NCI-H345 treated with DMSO at 0.1 percent for 48 hours (cell line): ENCODE measurements around the gene HLA-G.
"Not testable (repeated sequence)": the region's sequence is repeated elsewhere in the genome, so short reads cannot be mapped to it uniquely, and the experiment has no call there.

Source experiments
- DNase-seq: peaks from one replicate; lab custom pipeline; 2025; ENCODE audit not compliant: unreplicated experiment; lab: John Stamatoyannopoulos, UW

The HLA-G gene

DNA sequence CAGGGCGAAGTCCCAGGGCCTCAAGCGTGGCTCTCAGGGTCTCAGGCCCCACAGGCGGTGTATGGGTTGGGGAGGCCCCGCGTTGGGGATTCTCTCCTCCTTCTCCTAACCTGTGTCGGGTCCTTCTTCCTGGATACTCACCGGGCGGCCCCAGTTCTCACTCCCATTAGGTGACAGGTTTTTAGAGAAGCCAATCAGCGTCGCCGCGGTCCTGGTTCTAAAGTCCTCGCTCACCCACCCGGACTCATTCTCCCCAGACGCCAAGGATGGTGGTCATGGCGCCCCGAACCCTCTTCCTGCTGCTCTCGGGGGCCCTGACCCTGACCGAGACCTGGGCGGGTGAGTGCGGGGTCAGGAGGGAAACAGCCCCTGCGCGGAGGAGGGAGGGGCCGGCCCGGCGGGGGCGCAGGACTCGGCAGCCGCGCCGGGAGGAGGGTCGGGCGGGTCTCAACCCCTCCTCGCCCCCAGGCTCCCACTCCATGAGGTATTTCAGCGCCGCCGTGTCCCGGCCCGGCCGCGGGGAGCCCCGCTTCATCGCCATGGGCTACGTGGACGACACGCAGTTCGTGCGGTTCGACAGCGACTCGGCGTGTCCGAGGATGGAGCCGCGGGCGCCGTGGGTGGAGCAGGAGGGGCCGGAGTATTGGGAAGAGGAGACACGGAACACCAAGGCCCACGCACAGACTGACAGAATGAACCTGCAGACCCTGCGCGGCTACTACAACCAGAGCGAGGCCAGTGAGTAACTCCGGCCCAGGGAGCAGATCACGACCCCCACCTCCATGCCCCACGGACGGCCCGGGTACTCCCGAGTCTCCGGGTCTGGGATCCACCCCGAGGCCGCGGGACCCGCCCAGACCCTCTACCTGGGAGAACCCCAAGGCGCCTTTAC lies at the start of gene HLA-G:
Gene HLA-G (plus strand): TSS at position 247 of the 892 bp plus-strand sequence. CDS start 20 bp downstream, at position 267.
- DNase-seq: no peak

DNA sequence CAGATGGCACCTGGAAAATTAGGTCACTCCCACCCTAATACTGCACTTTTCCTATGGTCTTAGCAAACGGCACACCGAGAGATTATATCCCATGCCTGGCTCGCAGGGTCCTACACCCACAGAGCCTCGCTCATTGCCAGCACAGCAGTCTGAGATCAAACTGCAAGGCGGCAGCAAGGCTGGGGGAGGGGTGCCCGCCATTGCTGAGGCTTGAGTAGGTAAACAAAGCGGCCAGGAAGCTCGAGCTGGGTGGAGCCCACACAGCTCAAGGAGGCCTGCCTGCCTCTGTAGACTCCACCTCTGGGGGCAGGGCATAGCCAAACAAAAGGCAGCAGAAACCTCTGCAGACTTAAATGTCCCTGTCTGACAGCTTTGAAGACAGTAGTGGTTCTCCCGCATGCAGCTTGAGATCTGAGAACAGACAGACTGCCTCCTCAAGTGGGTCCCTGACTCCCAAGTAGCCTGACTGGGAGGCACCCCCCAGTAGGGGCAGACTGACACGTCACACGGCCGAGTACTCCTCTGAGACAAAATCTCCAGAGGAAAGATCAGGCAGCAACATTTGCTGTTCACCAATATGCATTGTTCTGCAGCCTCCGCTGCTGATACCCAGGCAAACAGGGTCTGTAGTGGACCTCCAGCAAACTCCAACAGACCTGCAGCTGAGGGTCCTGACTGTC lies 47.5 kb upstream of the HLA-G start:
- DNase-seq: not testable (repeated sequence)

DNA sequence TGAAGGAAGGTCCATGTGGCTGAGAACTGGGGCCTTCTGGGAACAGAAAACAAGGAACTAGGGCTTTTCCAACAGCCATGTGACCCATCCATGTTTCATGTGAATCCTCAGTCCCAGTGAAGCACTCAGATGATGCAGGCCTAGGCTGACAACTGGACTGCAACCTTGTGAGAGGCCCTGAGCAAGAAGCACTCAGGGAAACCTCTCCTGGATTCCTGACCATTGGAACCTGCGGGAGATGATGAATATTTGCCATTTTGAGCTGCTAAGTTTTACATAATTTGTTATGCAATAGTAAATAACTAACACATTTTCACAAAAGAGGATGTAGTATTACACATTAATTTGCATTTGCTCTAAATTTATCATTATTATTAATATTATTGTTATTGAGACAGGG lies 38.4 kb upstream of the HLA-G start:
- no peak for DNase-seq

DNA sequence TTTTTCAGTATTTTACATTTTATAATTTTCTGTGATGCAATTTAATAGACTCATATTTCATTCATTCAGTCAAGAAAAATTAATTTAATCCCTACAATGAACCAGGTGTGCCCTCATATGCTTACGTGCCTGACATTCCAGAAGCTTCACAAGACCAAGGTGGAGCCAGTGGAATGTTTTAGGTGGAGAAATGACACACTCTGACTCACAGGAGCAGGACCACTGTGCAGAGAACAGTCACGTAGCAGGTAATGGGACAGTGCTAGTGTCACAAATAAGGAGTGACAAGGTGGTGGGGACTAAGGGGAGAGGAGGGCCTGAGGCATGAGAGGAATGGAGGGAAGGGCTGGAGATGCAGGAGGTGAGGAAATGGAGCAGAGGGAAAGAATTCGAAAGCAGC lies 37.0 kb upstream of the HLA-G start:
- DNase-seq: no peak

DNA sequence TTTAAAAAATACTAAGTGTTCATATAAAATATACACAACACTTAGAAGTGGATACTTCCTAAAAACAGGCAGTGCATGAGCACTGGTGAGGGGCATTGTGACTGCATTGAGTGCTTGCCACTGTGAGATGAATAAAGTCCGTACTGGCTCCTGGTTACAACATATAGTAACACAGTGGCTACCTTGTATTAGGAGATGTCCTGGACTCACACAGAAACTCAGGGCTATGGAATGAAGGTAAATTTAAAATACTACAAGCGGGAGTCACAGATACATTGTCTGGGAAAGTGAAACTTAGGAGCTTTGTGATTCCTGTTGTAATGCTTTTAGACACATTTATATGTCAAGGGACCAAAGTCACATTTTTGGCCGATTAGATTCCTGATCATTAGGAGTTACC lies 36.5 kb upstream of the HLA-G start:
- DNase-seq: no peak

DNA sequence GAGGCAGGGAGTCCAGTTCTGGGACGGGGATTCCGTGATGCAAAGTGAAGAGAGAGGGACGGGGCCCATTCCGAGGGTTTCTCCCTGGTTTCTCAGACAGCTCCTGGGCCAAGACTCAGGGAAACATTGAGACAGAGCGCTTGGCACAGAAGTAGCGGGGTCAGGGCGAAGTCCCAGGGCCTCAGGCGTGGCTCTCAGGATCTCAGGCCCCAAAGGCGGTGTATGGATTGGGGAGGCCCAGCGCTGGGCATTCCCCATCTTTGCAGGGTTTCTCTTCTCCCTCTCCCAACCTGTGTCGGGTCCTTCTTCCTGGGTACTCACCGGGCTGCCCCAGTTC lies 35.9 kb upstream of the HLA-G start:
- no peak for DNase-seq

- DNase-seq: no peak
These were observed 35.2 kb upstream of the HLA-G start for GRCh38 chr6:29792123-29793035.

DNA sequence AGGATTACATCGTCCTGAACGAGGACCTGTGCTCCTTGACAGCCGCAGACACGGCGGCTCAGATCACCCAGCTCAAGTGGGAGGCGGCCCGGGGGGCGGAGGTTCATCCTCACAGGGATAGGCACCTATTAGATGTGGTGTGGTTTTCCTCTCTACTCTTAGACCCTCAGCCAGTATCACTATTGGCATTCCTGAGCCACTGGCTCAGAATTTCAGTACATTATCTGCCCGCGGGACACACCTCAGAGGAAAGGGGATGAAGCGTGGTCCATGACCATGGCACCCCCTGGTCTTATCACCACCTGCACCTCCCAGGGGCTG lies 34.6 kb upstream of the HLA-G start:
- no peak for DNase-seq

DNA sequence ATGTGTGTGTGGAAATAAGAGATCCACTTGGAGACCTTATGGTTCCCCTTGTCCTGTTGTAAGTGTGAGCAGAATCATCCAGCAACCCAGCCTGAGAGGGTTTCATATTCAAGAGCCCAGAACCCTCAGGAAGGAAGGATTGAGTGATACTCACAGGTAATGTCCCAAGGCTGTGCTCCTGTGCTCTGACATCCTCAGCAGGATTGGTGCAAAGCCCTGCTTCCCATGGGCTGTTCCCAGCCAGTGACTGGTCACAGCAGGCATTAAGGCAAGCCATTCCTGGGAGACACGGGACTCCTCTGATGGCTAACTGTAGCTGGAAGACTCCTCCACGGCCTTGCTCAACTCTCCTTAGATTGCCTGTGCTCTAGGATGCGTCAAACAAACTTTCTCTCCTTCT lies 33.8 kb upstream of the HLA-G start:
- DNase-seq: no peak

DNA sequence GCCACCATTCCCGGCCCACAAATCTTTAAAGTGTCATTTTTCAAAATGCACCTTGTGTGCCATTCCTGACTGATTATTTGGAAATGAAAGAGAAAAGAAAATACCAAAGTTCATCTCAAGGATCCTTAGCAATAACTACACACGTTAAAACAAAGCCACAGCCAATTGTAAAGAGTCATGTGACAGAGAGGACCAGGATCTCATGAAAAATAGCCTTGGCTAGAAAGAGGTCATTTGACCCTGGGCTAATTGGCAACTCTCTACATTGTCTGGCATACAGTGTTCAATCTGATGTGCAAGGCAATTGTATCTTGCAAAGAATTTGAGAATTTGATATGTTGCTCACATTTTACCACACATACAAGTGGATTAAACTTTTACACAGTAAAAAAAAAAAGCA lies 31.6 kb upstream of the HLA-G start:
- DNase-seq: no peak

- DNase-seq: no peak
These were observed 30.5 kb upstream of the HLA-G start for GRCh38 chr6:29797135-29797534.

GRCh38 chr6:29797966-29798365 lies 29.7 kb upstream of the HLA-G start:
- DNase-seq: no peak

- no peak for DNase-seq
These were observed 27.4 kb upstream of the HLA-G start for GRCh38 chr6:29800254-29800653.

GRCh38 chr6:29806387-29806786 lies 21.2 kb upstream of the HLA-G start:
- DNase-seq: no peak

DNA sequence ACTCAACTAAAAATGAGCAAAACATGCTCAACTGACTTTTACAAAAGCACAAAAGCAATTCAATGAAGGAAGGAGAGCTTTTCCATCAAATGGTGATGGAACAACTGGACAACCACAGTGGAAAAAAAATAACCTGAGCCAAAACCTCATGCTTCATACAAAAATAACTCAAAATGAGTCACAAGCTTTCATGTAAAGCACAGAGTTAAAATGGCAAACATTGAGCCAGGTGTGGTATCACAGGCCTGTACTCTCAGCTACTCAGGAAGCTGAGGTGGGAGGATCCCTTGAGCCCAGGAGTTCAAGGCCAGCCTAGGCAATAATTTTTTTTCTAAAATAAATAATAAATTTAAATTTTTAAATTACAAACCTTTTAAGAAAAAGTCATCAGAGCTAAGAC lies 18.4 kb upstream of the HLA-G start:
- DNase-seq: no peak

GRCh38 chr6:29810371-29810770 lies 17.3 kb upstream of the HLA-G start:
- DNase-seq: no peak

DNA sequence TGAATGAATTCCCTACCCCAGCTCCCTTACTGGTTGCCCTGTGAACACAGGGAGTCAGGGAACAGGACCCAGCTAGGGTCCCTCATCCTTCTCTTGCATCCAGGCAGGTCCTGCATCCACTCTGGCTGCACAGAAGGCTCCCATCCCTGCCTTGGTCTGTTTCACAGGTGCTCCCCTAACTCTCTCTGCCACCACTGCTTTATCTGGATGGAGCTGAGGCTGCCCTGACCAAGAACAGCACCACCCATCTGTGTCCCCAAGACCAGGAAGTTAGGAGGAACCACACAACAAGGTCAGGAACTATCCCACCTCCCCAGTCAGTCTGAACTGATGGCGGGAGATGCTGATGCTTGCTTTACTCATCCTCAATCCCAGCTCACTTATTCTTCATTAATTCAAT lies 16.2 kb upstream of the HLA-G start:
- no peak for DNase-seq

- no peak for DNase-seq
These were observed 14.6 kb upstream of the HLA-G start for GRCh38 chr6:29813066-29813465.

DNA sequence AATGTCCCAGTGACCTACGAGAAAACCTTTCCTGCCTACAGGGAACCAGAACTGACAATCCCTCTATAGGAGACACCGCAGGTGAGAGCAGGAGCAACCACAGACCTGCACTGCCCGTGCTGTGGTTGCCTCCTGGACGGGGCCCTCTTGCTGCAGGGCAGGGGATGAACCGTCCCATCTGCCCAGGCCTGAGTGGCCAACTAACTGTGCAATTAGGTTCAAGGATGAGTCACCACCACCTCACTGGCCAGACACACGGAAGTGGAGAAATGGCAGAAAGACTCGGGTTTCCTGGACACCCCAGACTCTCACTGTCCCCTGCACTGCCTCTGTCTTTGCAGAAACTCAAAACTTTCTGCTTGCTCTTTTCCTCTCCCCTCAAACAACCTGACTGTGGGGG lies 13.8 kb upstream of the HLA-G start:
- no peak for DNase-seq

DNA sequence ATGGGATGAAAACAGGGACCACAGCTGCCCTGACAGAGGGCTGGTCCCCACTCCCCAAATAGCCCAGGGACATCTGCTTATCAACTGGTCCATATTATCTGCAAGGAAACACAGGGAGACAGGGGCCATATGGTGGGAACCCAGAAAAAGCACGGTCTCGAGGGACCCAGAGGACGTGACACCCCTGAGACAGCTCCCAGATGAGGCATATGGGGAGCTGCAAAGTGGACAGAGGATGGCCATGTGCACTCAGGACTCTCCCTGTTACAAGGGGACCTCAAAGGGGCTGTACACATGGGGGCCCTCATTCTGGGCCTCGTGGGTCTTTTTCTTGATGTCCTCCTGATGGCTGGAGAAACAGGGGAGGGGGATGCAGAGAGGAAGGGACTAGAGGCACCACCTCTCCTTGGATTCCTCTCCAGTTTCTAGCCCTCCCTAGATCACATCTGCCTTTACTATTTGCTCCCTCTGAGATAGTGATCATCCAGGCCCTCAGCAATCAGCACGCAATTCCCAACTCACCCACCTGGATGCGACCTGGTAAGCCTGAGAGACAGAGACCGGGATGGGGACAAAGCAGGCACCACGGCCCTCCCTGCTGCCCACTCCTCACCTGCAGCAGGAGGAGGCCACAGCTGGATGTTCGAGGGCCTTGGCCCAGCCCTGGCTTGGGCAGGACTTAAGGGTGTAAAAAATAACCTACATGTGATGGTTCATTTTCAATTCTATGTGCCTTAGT lies 13.1 kb upstream of the HLA-G start:
- no peak for DNase-seq

DNA sequence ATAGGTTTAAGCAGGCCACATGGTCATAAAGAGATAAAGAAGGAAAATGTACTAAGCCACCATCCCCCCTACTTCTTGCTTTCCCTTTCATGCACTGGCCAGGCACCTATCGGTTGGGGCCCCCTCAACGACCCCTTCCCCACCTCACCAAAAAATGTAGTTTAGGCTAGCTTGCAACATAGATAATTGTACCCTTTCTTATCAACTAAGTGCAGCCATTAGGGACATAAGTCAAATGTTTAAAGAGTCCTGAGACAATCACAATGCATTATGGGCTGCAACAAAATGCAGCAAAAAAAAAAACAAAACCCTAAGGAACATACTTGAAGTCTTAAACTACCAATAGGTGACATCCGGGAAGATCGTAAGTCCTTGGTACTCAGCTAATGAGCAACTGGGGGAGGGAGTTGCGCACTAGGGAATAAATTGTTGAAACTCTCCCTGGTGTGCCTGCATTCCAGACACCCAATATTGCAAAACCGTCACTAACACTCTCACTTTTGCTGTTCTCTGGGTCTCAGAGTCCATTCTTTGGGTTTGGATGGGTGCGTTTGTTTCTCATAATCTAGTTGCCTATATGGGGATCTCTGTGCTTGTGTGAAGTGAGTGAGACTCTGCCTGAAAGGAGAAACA lies 12.4 kb upstream of the HLA-G start:
- no peak for DNase-seq
